Endometrium (tissue), 2 donors: Measurements from ENCODE around the gene C4B.

Experiments
- FAIRE-seq: peaks from 2 replicates; lab custom pipeline; 2012; peaks lifted over from hg19 to GRCh38; lab: Jason Lieb, UNC
- donor health status: control.
- donor health status: control.

Gene C4B

GRCh38 chr6:32083812-32084768 is 69.5 kb downstream of the C4B start:
- no peak for FAIRE-seq

- FAIRE-seq = no peak
Observed at GRCh38 chr6:32084780-32085179, 70.2 kb downstream of the C4B start.
